ENCODE measurements around the gene GRAMD1A. TPM values are rescaled to one million over a fixed set of nuclear protein-coding genes. Genes with fewer than 3 reads are reported as not detected.

The GRAMD1A gene
- polyA plus RNA-seq, 1 donor from 2014 or later: 19.0 TPM

- no peak for TF ChIP-seq TAF1 (IDR thresholded peaks at IDR 0.05; ENCODE audit: low read depth)
- TF ChIP-seq RAD21 (conservative IDR thresholded peaks at IDR 0.05): no peak
- TF ChIP-seq EZH2 (IDR thresholded peaks at IDR 0.05; ENCODE audit: borderline replicate concordance, insufficient read depth, low read length, poor library complexity, severe bottlenecking): no peak
- no peak for TF ChIP-seq SMC3 (conservative IDR thresholded peaks at IDR 0.05; ENCODE audit: poor library complexity)
- no peak for TF ChIP-seq EP300 (conservative IDR thresholded peaks at IDR 0.05; ENCODE audit: poor library complexity, severe bottlenecking)
- no peak for TF ChIP-seq REST (IDR thresholded peaks at IDR 0.05; ENCODE audit: borderline replicate concordance)
- TF ChIP-seq MXI1 (conservative IDR thresholded peaks at IDR 0.05; ENCODE audit: poor library complexity, severe bottlenecking): no peak
- TF ChIP-seq POLR2AphosphoS5 (IDR thresholded peaks at IDR 0.05): no peak
- TF ChIP-seq CTCF (IDR thresholded peaks at IDR 0.05; ENCODE audit: poor library complexity, severe bottlenecking): no peak
- no peak overlapping the region for H3K9ac ChIP-seq (ENCODE audit: low read length)
Measured at GRCh38 chr19:34983786-34984185, 16.3 kb upstream of the GRAMD1A start.

GRCh38 chr19:34984287-34984686 is 15.8 kb upstream of the GRAMD1A start:
- no peak overlapping the region for H3K4me2 ChIP-seq (ENCODE audit: low read length)
- TF ChIP-seq TAF1 (IDR thresholded peaks at IDR 0.05; ENCODE audit: low read depth) (no peak), EP300 (conservative IDR thresholded peaks at IDR 0.05; ENCODE audit: poor library complexity, severe bottlenecking) (no peak), CTCF (IDR thresholded peaks at IDR 0.05; ENCODE audit: poor library complexity, severe bottlenecking) (no peak), REST (IDR thresholded peaks at IDR 0.05; ENCODE audit: borderline replicate concordance) (no peak), MXI1 (conservative IDR thresholded peaks at IDR 0.05; ENCODE audit: poor library complexity, severe bottlenecking) (no peak), RAD21 (conservative IDR thresholded peaks at IDR 0.05) (no peak), SMC3 (conservative IDR thresholded peaks at IDR 0.05; ENCODE audit: poor library complexity) (no peak), EZH2 (IDR thresholded peaks at IDR 0.05; ENCODE audit: borderline replicate concordance, insufficient read depth, low read length, poor library complexity, severe bottlenecking) (no peak), POLR2AphosphoS5 (IDR thresholded peaks at IDR 0.05) (no peak)
- H2AFZ ChIP-seq (ENCODE audit: low read depth, low read length): no peak overlapping the region
- no peaks in the 10 kb centered on the region for H3K36me3 ChIP-seq (ENCODE audit: insufficient read depth, low read length)
- no peaks in the 10 kb centered on the region for H3K9me2 ChIP-seq (ENCODE audit: insufficient read depth, low read length)
- no peak overlapping the region for H3K27ac ChIP-seq (ENCODE audit: low read length)
- no peaks in the 10 kb centered on the region for H4K20me1 ChIP-seq (ENCODE audit: insufficient read depth)
- no peak overlapping the region for H3K9ac ChIP-seq (ENCODE audit: low read length)
- H3K9me3 ChIP-seq (ENCODE audit: low read length): no peaks in the 10 kb centered on the region
- H3K27me3 ChIP-seq (ENCODE audit: insufficient read depth, low read depth, low read length): no peaks in the 10 kb centered on the region
- no peaks in the 10 kb centered on the region for H3K79me2 ChIP-seq (replicated peaks; ENCODE audit: insufficient read depth, low read length)
- no peaks in the 10 kb centered on the region for H3F3A ChIP-seq (ENCODE audit: insufficient read depth, low read length, poor library complexity, severe bottlenecking)
- H3K4me3 ChIP-seq (ENCODE audit: low read length): no peak overlapping the region

More at GRCh38 chr19:34983786-34984185, 16.3 kb upstream of the GRAMD1A start:
- no peaks in the 10 kb centered on the region for H3K79me2 ChIP-seq (replicated peaks; ENCODE audit: insufficient read depth, low read length)
- H2AFZ ChIP-seq (ENCODE audit: low read depth, low read length): no peak overlapping the region
- no peaks in the 10 kb centered on the region for H3K9me2 ChIP-seq (ENCODE audit: insufficient read depth, low read length)
- no peak overlapping the region for H3K27ac ChIP-seq (ENCODE audit: low read length)
- no peaks in the 10 kb centered on the region for H4K20me1 ChIP-seq (ENCODE audit: insufficient read depth)
- H3K9me3 ChIP-seq (ENCODE audit: low read length): no peaks in the 10 kb centered on the region
- H3K4me2 ChIP-seq (ENCODE audit: low read length): no peak overlapping the region
- no peaks in the 10 kb centered on the region for H3F3A ChIP-seq (ENCODE audit: insufficient read depth, low read length, poor library complexity, severe bottlenecking)
- H3K27me3 ChIP-seq (ENCODE audit: insufficient read depth, low read depth, low read length): no peaks in the 10 kb centered on the region
- H3K4me3 ChIP-seq (ENCODE audit: low read length): no peak overlapping the region
- no peaks in the 10 kb centered on the region for H3K36me3 ChIP-seq (ENCODE audit: insufficient read depth, low read length)

All from neural cell (in vitro differentiated cells).